GM18951 (cell line): ENCODE results near the gene CD244.
A peak's percentile ranks its signal among the peaks of the same experiment; 100 is the strongest.
"Not testable (repeated sequence)": the region's sequence is repeated elsewhere in the genome, so short reads cannot be mapped to it uniquely, and the experiment has no call there.

Experiments
- POLR2A ChIP-seq: IDR thresholded peaks from 4 replicates; pipeline ENCODE4 v1.6.1; 2011; ENCODE audit warnings: mild to moderate bottlenecking; ENCODE audit not compliant: insufficient read length, insufficient read depth; ENCODE audit errors: extremely low read depth
- in situ Hi-C: fragments of 300-500 bp; cut with MboI; formaldehyde crosslinking; loops from one replicate; pipeline ENCODE4 v1.12.0; 2022; ENCODE audit warnings: low sequenced_read_pairs, mixed read lengths, inconsistent platforms; ENCODE audit not compliant: unreplicated experiment

The CD244 gene

GRCh38 chr1:160806784-160807183 is 55.9 kb downstream of the CD244 start:
- in situ Hi-C loops, result no loop called here
- no peak for TF ChIP-seq POLR2A

GRCh38 chr1:160806109-160806665 is 56.5 kb downstream of the CD244 start:
- in situ Hi-C loops, result no loop called here
- TF ChIP-seq POLR2A, result no peak

GRCh38 chr1:160801836-160802580 is 60.7 kb downstream of the CD244 start:
- in situ Hi-C loops, result no loop called here
- TF ChIP-seq POLR2A, result no peak

DNA sequence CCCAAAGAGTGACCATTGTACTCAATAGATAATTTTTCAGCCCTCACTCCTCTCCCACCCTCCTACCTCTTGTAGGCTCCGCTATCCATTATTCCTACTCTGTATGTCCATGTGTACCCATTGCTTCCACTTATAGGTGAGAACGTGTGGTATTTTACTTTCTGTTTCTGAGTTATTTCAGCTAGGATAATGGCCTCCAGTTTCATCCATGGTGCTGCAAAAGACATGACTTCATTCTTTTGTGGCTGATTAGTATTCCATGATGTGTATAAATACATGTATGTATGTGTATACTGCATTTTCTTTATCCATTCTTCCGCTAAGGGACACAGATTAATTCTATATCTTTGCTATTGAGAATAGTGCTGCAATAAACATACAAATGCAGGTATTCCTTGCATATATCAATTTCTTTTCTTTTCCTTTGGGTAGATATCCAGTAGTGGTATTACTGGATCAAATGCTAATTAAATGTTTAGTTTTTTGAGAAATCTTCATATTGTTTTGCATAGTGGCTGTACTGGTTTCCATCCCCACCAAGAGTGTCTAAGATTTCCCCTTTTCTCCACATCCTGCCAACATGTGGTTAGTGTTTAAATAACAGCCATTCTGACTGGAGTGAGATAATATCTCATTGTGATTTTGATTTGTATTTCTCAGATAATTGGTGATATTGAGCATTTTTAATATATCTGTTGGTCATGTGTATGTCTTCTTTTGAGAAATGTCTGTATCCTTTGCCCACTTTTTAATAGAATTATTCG is 61.9 kb downstream of the CD244 start:
- in situ Hi-C loops, result no loop called here
- no peak for TF ChIP-seq POLR2A

GRCh38 chr1:160800142-160800541 is 62.5 kb downstream of the CD244 start:
- in situ Hi-C loops, result no loop called here
- no peak for TF ChIP-seq POLR2A

- in situ Hi-C loops, result no loop called here
- no peak for TF ChIP-seq POLR2A
Observed at GRCh38 chr1:160799641-160800040, 63.0 kb downstream of the CD244 start.

DNA sequence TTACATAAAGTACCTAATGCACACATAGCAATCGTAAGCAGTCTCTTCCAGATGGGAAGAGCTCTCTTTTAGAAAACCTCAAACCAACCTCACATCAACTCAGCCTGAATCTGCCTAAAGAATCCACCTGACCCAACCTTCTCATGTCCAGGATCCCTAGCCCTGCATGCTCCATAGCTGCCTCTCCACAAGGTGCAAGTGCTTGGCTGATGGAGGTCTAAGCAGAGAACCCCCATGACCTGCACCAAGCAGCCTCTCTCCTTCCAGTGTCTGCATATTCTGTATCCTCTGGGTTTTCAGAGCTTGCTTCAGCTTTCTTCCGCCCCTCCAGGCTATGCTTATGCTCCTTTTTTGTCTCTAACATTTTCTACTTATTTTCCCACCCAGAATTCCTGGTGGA is 64.2 kb downstream of the CD244 start:
- in situ Hi-C loops, result no loop called here

GRCh38 chr1:160797861-160798273 is 64.8 kb downstream of the CD244 start:
- no peak for TF ChIP-seq POLR2A
- in situ Hi-C loops, result no loop called here

More for the DNA sequence above, 64.2 kb downstream of the CD244 start:
- no peak for TF ChIP-seq POLR2A

GRCh38 chr1:160797271-160797709 is 65.4 kb downstream of the CD244 start:
- in situ Hi-C loops, result no loop called here
- no peak for TF ChIP-seq POLR2A

DNA sequence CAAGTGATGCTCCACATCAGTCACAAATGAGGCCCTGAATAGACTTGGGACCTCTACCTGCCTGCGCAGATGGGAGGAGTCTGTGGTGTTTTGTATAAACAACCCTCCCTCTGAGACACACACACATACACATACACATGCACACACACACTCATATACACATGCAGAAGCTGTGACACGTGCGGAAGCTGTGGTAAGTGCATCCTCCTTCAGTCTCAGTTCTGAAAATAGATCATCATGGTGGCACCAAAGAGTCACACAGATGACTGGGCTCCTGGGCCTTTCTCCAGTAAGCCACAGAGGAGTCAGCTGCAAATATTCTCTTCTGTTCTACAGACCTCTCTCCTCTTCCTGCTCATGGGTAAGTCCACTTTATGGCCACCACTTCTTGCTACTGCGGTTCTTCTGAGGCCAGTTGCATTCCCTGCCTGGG is 66.7 kb downstream of the CD244 start, which contains the start of gene LY9:
LY9 (plus strand) TSS at position 224 of the 433 bp plus-strand sequence; CDS start at position 238, 14 bp downstream.
- TF ChIP-seq POLR2A, result peak; percentile 26
- in situ Hi-C loops, result no loop called here

- no peak for TF ChIP-seq POLR2A
- in situ Hi-C loops, result no loop called here
Observed at GRCh38 chr1:160794376-160794775, 68.3 kb downstream of the CD244 start.

- in situ Hi-C loops, result no loop called here
- TF ChIP-seq POLR2A, result no peak
Observed at GRCh38 chr1:160789702-160790611, 72.7 kb downstream of the CD244 start.

DNA sequence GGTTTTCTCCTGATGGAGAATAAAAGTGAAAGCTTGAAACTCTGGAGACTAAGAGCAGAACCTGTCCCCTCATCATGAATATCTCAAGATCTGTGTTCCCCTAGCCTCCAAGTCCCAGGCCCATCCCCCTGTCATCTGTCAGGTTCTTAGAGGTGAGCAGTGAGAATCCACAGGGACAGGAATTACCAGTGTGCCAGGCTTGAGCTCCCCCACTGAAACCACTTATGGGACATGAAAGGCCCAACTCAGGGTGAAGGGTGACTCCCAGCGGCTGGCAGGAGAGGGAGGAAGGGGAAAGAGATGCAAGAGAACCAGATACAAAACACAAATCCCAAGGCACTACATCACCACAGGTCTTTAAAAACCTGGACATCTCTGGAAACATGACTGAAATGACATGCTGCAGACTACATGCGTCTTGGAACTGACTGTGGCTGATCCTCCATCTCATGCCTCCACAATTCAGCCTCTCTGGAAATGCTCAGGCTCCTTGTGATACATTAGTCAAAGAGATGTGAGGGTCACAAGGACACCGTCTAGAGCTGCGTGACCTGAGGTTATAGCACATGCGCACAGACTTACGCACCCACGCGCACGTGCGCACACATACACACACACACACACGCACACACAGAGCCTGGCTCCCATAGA is 73.5 kb downstream of the CD244 start:
- in situ Hi-C loops, result no loop called here
- TF ChIP-seq POLR2A, result no peak

- in situ Hi-C loops, result not testable (repeated sequence)
Observed at GRCh38 chr1:160782988-160783765, 79.5 kb downstream of the CD244 start.
